ENCODE measurements around the gene SUMF1.

Gene SUMF1

GRCh38 chr3:4497005-4497692, 30.1 kb upstream of the SUMF1 start:
- DNase-seq: no peak

GRCh38 chr3:4496087-4496452, 29.0 kb upstream of the SUMF1 start:
- DNase-seq: no peak

- no peak for DNase-seq
These were observed 28.4 kb upstream of the SUMF1 start for GRCh38 chr3:4495294-4496086.

GRCh38 chr3:4494895-4495264, 27.8 kb upstream of the SUMF1 start:
- DNase-seq: no peak

GRCh38 chr3:4493941-4494894, 27.1 kb upstream of the SUMF1 start:
- peak; percentile 24 for DNase-seq

GRCh38 chr3:4493014-4493940, 26.2 kb upstream of the SUMF1 start, which contains the start of gene ITPR1:
ITPR1 (plus strand) TSS chr3:4493348; CDS start chr3:4516492, 23,144 bp downstream.
- peak; percentile 99 for DNase-seq

GRCh38 chr3:4492208-4493013, 25.3 kb upstream of the SUMF1 start:
- DNase-seq: peak; percentile 58

GRCh38 chr3:4491855-4492207, 24.8 kb upstream of the SUMF1 start:
- no peak for DNase-seq

- no peak for DNase-seq
These were observed 11.2 kb upstream of the SUMF1 start for GRCh38 chr3:4478261-4478660.

- no peak for DNase-seq
These were observed 9.4 kb upstream of the SUMF1 start for GRCh38 chr3:4476496-4476895.

- DNase-seq: no peak
These were observed 8.7 kb upstream of the SUMF1 start for GRCh38 chr3:4475804-4476203.

- DNase-seq: peak; percentile 72
These were observed 7.8 kb upstream of the SUMF1 start for GRCh38 chr3:4474683-4475490.

GRCh38 chr3:4472766-4473165, 5.7 kb upstream of the SUMF1 start:
- no peak for DNase-seq

GRCh38 chr3:4472312-4472711, 5.2 kb upstream of the SUMF1 start:
- no peak for DNase-seq

- no peak for DNase-seq
These were observed 4.8 kb upstream of the SUMF1 start for GRCh38 chr3:4471907-4472306.

- no peak for DNase-seq
These were observed 426 bp upstream of the SUMF1 start for GRCh38 chr3:4467522-4467867.

GRCh38 chr3:4464576-4464975, 2.5 kb downstream of the SUMF1 start:
- DNase-seq: no peak

- DNase-seq: no peak
These were observed 4.6 kb downstream of the SUMF1 start for GRCh38 chr3:4462369-4463040.

- DNase-seq: no peak
These were observed 5.5 kb downstream of the SUMF1 start for GRCh38 chr3:4461468-4462090.

GRCh38 chr3:4460334-4460733, 6.7 kb downstream of the SUMF1 start:
- no peak for DNase-seq

All from HCEC 1CT (cell line).